Mesodermal cell (in vitro differentiated cells): ENCODE measurements around the gene OPTC.

Experiments used
- H3K27ac ChIP-seq: 2 replicates; pipeline ENCODE4 v1.7.0; 2013; ENCODE audit warnings: mild to moderate bottlenecking, low read depth, low read length, moderate library complexity; ENCODE audit not compliant: severe bottlenecking
- H3K36me3 ChIP-seq: 2 replicates; pipeline ENCODE4 v1.7.1; 2013; ENCODE audit warnings: mild to moderate bottlenecking, low read length, moderate library complexity; ENCODE audit not compliant: control insufficient read depth, insufficient read depth
- H3K4me1 ChIP-seq: one replicate; pipeline ENCODE4 v1.7.1; 2013; ENCODE audit warnings: mild to moderate bottlenecking, low read length; ENCODE audit not compliant: insufficient read depth, control insufficient read depth, poor library complexity, severe bottlenecking
- H3K4me3 ChIP-seq: 2 replicates; pipeline ENCODE4 v1.7.0; 2013; ENCODE audit warnings: low read length, control low read depth, mild to moderate bottlenecking; ENCODE audit not compliant: insufficient read depth, poor library complexity, severe bottlenecking; ENCODE audit errors: extremely low read depth
- H3K9me3 ChIP-seq: 2 replicates; pipeline ENCODE4 v1.7.1; 2013; ENCODE audit warnings: mild to moderate bottlenecking, low read length, moderate library complexity; ENCODE audit not compliant: control insufficient read depth
- WGBS, 2 experiments: methylation state at CpG; one replicate each; pipeline ENCODE4 v1.1.5; 2013; ENCODE audit warnings: missing lambda C conversion rate in 2 of 2; ENCODE audit not compliant: insufficient coverage in 2 of 2; 5-methylcytosine and 5-hydroxymethylcytosine counted together

The OPTC gene

DNA sequence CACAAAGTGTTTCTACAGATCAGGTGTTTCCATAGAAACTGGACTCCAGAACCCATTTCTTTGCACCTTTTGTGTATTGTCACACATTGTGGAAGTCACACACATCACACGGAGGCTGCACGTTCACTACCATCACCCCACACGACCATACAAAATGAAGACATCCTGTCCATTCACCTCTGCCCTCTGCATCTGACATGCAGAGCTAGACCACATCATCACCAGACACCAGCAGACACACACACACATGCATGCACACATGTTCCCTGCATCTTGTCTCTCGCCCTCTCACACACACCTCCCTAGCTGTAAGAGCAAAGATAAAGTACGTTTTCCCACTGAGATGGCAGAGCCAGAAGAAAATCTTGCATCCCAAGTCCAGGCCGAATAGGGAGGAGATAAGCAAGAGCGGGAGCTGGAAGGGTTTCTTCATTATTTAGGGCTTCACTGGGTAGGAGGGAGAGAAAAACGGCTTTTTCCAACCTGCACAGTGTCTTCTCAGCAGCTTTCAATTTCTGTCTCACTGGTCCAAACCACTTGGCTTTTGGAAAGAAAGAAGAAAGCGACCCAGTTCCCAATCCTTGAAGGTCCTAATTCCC, 17.6 kb upstream of the OPTC start:
- H3K4me1 ChIP-seq, result peaks cover 51% of the 10 kb centered on the region
- peak overlapping the region; percentile 22 for H3K4me3 ChIP-seq
- no peaks in the 10 kb centered on the region for H3K9me3 ChIP-seq
- no peaks in the 10 kb centered on the region for H3K36me3 ChIP-seq
- 71 to 84% methylated on average over 6 to 7 of the region's 9 CpGs for WGBS, 2 experiments
- H3K27ac ChIP-seq, result no peak overlapping the region

DNA sequence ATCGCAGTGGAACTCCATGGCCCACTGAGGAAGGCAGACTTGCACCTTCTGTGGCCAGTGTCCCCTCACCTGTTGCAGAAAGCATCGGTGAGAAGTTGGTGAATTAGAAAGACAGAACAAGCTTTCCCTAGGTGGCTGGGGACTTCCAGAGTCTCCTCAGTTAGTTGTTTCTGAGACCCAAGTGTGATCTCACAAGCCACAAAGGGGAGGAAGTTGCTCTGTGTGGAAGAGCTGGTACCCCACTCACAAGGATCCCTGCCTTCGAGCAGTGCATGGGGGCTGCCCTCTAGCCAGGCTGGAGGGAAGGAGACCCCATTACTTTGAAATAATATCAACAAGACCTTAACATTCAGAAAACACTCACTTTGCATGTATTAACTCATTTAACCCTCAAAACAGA, 16.2 kb upstream of the OPTC start:
- peaks cover 57% of the 10 kb centered on the region for H3K4me1 ChIP-seq
- WGBS, 2 experiments, result 91 to 100% methylated on average over 1 to 3 of the region's 3 CpGs
- no peak overlapping the region for H3K27ac ChIP-seq
- no peak overlapping the region for H3K4me3 ChIP-seq
- H3K9me3 ChIP-seq, result no peaks in the 10 kb centered on the region
- H3K36me3 ChIP-seq, result no peaks in the 10 kb centered on the region

DNA sequence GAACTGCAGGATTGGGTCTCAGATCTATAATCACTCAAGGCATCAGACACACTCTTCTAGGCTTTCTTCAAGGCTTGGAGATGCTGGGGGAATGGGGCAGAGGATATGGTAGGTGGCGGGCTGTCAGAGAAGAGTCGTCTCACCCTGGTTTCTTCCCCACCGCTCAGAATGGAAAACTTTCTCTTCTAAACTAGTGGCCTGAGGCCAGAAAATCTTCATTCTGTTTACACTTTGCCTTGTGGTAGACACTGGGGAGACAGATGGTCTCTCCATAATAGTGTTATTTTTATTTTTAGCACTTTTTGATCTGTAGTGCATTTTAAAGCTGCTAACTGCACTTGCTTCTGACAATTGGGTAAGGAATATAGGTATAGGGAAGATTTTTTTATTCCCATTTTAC, 15.7 kb upstream of the OPTC start:
- H3K4me1 ChIP-seq, result peaks cover 57% of the 10 kb centered on the region

DNA sequence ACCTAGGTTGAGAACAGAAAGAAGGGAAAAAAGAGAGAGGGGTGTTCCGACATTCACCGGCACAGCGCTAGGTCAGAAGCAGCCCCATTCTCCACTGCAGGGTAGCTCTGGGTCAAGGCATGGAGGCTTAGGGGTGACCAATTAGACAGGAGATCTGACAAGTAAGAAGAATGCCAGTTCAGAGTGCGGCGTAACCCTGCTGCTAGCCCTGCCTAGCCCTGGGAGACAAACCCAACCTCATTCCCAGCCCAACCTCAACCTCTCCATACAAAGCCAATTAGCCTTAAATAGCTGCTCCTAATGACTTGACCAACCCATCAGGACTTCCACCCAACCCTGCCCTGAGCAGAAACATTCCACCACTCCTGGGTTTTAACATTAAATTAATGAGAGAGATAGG, 15.0 kb upstream of the OPTC start:
- no peak overlapping the region for H3K4me3 ChIP-seq
- peak overlapping the region; percentile 29 for H3K27ac ChIP-seq
- no peaks in the 10 kb centered on the region for H3K36me3 ChIP-seq
- WGBS, 2 experiments, result 93 to 95% methylated on average over 3 to 5 of the region's 5 CpGs
- no peaks in the 10 kb centered on the region for H3K9me3 ChIP-seq
- H3K4me1 ChIP-seq, result peaks cover 57% of the 10 kb centered on the region

More for the DNA sequence above, 15.7 kb upstream of the OPTC start:
- Histone ChIP-seq H3K36me3 (no peaks in the 10 kb centered on the region), H3K4me3 (no peak overlapping the region), H3K9me3 (no peaks in the 10 kb centered on the region), H3K27ac (no peak overlapping the region)
- 100% methylated on average over 1 of the region's 3 CpGs; no CpG with 5 or more reads in 1 of the 2 experiments for WGBS, 2 experiments

DNA sequence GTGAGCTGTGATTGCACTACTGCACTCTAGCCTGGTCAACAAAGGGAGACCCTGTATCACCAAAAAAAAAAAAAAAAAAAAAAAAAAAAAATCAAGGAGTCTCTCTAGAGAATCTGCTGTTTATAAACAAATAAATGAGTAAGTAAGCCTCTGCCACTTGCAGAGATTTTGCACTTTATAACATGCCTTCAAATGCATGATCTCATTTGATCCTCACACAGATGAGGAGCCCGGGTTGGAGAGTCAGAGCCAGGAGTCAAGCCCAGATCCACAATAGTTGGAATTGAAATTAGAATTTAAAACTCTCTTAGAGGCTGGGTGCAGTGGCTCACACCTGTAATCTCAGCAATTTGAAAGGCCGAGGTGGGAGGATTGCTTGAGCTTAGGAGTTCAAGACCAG, 14.3 kb upstream of the OPTC start:
- 100% methylated on average over 1 of the region's 2 CpGs; no CpG with 5 or more reads in 1 of the 2 experiments for WGBS, 2 experiments

DNA sequence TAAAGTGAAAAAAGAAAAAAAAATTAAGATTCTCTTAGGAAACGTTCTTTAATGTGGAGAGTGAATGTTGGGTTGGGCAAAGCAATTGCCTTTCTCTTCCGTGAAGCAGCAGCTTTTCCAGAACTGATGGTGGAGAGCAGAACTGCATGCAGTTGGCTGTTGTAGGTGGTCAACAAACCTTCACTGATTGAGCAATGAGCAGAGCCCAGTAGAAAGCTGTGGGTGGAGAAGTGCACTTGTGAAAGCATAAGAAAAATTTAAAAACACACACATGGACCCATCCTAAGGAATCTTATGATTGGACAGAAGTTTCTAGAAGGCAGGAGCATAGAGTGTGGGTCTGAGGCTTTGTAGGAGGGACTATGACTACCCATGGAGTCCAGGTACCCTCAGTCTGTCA, 13.9 kb upstream of the OPTC start:
- 85 to 93% methylated on average over 2 of the region's 2 CpGs for WGBS, 2 experiments
- Histone ChIP-seq H3K9me3 (no peaks in the 10 kb centered on the region), H3K4me3 (no peak overlapping the region), H3K4me1 (peaks cover 55% of the 10 kb centered on the region), H3K27ac (peak overlapping the region; percentile 71), H3K36me3 (no peaks in the 10 kb centered on the region)

More for the DNA sequence above, 14.3 kb upstream of the OPTC start:
- Histone ChIP-seq H3K9me3 (no peaks in the 10 kb centered on the region), H3K4me3 (no peak overlapping the region), H3K36me3 (no peaks in the 10 kb centered on the region), H3K27ac (peak overlapping the region; percentile 71), H3K4me1 (peaks cover 57% of the 10 kb centered on the region)

DNA sequence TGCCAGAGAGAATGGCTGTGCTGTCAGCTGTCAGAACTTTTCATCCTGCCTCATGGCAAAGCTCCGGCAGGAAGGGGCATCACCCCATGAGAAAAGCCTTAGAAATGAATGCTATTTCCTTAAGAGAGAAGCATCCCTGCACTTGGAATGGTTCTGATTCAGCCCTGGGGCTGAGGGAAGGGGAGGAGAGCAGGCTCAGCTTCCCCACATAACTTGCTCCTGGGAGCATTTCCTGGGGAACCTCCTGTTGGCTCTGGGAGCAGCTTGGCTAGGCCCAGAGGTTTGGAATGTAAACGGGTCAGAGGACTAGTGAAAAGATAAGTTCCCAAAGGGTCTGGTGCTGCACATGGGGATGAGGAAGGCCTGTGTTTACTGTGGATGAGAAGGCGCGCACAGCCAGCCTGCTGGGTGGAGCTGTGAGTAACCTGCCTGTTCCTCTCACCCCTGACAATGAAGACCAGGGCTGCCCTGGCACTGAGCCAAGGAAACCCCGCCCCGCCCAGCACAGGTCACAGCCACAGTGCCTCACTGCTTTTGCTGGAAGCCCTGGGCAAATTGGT, 13.3 kb upstream of the OPTC start:
- H3K27ac ChIP-seq, result peak overlapping the region; percentile 71
- WGBS, 2 experiments, result 43 to 53% methylated on average over 4 to 5 of the region's 6 CpGs

DNA sequence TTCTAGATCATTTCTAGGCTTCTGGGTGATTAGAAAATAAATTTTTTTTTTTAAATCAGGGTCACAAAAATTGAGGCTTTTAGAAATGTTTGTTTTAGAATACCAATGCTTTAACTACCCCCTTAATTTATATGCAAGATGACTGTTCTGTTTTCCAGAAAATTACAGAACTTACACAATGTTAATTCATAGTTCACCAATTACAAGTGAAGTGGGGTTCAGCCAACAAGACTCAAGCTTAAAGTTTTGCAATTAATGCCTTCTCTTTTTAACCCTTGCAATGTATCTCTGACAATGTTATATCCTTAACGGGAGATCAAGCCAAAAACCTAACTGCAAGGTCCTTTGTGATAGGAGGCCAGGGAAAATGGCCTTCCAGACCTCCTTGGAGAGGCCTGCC, 12.8 kb upstream of the OPTC start:
- WGBS, 2 experiments, result no CpG with 5 or more reads among the region's 1 CpG
- Histone ChIP-seq H3K36me3 (no peaks in the 10 kb centered on the region), H3K4me3 (no peak overlapping the region), H3K9me3 (no peaks in the 10 kb centered on the region), H3K4me1 (peaks cover 46% of the 10 kb centered on the region), H3K27ac (peak overlapping the region; percentile 71)

More for the DNA sequence above, 13.3 kb upstream of the OPTC start:
- H3K36me3 ChIP-seq, result no peaks in the 10 kb centered on the region
- H3K4me3 ChIP-seq, result no peak overlapping the region
- H3K4me1 ChIP-seq, result peaks cover 52% of the 10 kb centered on the region
- no peaks in the 10 kb centered on the region for H3K9me3 ChIP-seq

DNA sequence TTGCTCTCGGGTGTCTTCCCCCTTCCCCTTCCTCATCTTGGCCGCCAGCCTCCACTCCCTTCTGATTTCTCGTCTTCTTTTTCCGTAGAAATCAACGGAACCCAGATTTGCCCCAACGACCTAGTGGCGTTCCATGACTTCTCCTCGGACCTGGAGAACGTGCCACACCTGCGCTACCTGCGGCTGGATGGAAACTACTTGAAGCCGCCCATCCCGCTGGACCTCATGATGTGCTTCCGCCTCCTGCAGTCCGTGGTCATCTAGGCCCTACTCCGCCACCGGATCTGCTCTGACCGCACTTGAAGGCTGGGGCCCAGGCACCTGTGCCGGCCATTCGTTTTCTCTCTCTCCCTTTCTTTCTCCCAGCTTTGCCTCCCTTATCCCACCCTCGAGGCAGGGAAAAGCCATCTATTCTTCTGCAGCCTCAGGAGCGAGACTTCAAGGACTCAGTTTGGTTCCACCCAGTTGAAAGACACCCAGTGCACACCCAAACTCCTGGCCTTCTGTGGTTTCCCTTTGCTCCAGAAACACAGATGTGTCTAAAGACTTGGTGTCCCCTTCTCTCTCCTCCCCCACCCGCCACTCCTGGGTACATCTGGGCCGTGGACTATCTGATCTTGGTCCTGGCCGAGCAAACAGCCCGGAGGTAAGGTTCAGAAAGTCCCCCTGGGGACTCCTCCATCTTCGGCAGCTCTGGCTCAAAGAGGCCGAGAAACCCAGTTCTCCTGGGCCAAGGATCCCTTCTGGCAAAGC, 7.2 kb upstream of the OPTC start:
- 92 to 94% methylated on average over 24 to 28 of the region's 28 CpGs for WGBS, 2 experiments

DNA sequence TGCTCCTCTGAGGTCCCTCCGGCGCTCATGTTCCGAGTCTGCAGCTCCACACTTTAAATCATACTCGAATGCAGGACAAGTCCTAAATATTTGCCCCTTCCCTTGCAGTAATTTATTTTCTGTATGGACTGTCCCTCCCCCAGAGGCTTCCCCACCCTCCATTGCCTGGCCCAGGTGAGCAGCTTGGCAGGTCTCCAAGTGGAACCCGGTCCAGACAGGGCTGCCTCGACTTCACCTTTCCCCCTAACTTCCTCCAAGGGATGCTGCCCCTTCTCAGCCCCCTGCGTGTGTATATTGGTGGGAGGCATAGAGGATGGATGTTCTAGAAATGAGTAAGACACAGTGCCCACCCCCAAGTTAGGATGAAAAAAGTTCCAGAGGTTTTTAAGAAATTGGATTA, 5.4 kb upstream of the OPTC start:
- WGBS, 2 experiments, result 94 to 100% methylated on average over 4 of the region's 7 CpGs
- Histone ChIP-seq H3K9me3 (no peaks in the 10 kb centered on the region), H3K4me1 (no peaks in the 10 kb centered on the region), H3K4me3 (no peak overlapping the region), H3K27ac (no peak overlapping the region), H3K36me3 (no peaks in the 10 kb centered on the region)

More for the DNA sequence above, 7.2 kb upstream of the OPTC start:
- Histone ChIP-seq H3K4me1 (peaks cover 2% of the 10 kb centered on the region), H3K4me3 (peak overlapping the region; percentile 31), H3K9me3 (no peaks in the 10 kb centered on the region), H3K27ac (no peak overlapping the region), H3K36me3 (no peaks in the 10 kb centered on the region)

DNA sequence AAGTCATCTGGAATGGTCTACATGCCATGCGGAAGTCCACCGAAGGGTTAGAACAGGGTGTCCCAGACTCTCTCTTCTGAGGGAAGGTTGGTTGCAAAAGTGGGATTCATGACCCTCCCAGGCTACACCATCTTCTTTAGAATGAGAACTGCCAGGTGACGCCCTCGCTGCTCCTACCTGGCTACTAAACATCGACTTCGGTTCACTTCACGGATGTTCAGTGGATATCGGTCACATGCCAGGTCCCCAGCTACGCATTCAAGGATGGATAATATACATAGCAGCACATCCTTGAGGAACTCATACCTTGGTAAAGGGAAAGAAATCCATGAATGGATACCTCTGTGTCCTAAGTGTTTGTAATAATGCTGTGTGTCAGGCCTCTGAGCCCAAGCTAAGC, 3.3 kb upstream of the OPTC start:
- H3K4me1 ChIP-seq, result no peaks in the 10 kb centered on the region
- WGBS, 2 experiments, result 92 to 95% methylated on average over 5 to 9 of the region's 9 CpGs
- no peak overlapping the region for H3K27ac ChIP-seq
- H3K9me3 ChIP-seq, result no peaks in the 10 kb centered on the region
- no peak overlapping the region for H3K4me3 ChIP-seq
- H3K36me3 ChIP-seq, result no peaks in the 10 kb centered on the region
